GM19351 (cell line): ENCODE results near the gene PHF3.

Source experiments
- ATAC-seq: cut with Tn5 transposase; IDR thresholded peaks from one replicate; pipeline ENCODE4 v1.9.1; 2021; ENCODE audit warnings: mild to moderate bottlenecking, moderate library complexity; ENCODE audit not compliant: unreplicated experiment

The PHF3 gene

GRCh38 chr6:63757826-63758225, 122.2 kb downstream of the PHF3 start:
- no peak for ATAC-seq

DNA sequence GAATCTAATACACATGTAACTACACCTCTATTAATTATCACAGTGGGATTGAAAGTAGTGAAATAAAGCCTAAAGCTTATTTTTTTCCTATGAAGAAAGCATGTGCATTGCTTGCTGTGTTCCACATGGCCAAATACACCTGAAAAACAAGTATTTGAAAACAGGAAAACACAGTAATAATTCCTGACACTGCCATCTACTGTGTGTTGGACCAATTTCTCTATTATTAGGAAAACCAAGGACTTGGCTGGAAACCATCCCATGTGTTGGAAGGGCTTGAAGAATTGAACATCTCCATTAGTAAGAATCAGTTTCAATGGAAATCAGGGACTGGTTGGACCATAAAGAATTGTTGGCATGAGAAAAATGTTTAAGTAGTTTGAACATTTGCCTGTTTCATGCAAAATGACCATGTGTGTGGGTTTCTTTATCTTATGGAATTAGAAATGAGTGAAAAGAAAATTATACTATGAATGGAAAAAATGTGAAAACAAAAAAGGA, 124.1 kb downstream of the PHF3 start:
- ATAC-seq, result no peak

- no peak for ATAC-seq
Measured at GRCh38 chr6:63760199-63760598, 124.6 kb downstream of the PHF3 start.

- peak; percentile 66 for ATAC-seq
Measured at GRCh38 chr6:63764318-63764916, 128.8 kb downstream of the PHF3 start.
